Measurements from ENCODE around the gene PARN.
A peak's percentile ranks its signal among the peaks of the same experiment; 100 is the strongest.
"Not testable (repeated sequence)": the region's sequence is repeated elsewhere in the genome, so short reads cannot be mapped to it uniquely, and the experiment has no call there.

The PARN gene

DNA sequence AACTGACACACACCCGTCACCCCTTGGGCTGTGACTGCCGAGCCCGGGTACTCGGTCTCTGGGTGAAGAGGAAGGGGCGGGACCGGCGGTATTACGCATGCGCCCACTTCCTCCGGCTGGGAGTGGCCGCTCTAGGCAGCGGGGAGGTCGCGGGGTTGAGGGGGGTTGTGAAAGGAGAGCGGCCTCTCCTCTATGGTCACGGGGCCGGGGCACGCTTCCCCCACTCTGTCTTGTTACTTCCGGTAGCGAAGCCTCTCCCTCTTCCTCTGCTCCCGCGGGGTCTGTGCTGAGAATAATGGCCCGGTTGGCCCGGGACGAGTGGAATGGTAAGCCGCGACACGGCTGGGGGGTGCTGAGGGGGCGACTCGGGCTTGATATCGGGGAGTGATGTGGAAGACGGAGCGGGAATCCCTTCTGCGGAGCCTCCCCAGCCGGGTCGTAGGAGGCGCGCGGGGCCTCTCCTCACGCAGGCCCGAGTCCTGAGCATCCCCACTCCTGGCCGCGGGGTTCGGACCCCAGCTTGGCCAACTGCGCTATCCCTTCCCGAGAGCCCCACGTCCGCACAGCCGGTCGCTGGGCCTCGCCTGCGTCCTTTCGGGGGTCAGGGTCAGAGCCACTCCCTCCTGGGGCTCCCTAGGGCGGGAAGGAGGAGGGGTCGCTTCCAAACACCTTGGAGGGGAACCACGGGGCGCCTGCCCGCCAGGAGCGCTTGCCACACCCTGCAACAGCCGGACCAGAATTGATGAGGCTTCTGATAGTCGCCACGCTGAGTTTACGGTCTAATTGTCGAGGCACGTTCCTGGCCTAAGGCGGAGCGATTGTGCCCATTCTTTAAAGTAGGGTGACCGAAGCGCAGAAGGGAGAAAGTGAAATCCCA, 2.9 kb upstream of the PARN start, which contains the start of gene BFAR:
TSS of gene BFAR (plus strand) at position 259 of the 877 bp plus-strand sequence. CDS start 11,396 bp downstream, outside the sequence.
- DNase-seq, result peak; percentile 96

DNA sequence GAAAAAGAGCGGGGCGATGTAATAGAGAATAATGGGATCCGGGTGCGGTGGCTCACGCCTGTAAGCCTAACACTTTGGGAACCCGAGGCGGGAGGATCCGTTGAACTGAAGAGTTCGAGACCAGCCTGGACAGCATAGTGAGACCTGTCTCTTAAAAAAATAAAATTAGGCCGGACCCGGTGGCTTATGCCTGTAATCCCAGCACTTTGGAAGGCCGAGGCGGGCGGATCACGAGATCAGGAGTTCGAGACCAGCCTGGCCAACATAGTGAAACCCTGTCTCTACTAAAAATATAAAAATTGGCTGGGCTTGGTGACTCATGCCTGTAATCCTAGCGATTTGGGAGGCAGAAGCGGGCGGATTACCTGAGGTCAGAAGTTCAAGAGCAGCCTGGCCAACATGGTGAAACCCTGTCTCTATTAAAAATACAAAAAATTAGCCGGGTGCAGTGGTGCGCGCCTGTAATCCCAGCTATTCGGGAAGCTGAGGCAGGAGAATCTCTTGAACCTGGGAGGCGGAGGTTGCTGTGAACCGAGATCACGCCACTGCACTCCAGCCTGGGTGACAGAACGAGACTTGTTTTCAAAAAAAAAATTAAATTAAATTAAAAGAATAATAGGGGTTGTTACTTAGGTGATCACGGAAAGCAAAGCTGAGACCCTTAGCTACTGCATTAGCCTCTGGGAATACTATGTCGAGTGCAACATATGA, 715 bp upstream of the PARN start:
- not testable (repeated sequence) for DNase-seq

DNA sequence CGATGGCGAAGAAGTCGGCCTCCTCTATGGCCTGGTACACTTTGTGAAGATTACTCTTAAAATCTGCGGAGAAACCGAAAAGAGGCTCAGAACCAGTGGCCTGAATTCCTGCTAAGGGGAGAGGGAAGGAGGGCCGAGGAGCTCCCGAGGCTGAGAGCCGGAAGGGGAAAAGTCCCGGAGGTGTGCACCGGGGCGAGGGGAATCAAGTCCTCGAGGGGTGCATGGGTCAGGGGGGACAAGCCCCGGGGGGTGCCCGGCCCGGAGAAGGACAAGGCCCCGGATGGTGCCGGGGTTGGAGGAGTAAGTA, 495 bp downstream of the PARN start:
- DNase-seq, result no peak

DNA sequence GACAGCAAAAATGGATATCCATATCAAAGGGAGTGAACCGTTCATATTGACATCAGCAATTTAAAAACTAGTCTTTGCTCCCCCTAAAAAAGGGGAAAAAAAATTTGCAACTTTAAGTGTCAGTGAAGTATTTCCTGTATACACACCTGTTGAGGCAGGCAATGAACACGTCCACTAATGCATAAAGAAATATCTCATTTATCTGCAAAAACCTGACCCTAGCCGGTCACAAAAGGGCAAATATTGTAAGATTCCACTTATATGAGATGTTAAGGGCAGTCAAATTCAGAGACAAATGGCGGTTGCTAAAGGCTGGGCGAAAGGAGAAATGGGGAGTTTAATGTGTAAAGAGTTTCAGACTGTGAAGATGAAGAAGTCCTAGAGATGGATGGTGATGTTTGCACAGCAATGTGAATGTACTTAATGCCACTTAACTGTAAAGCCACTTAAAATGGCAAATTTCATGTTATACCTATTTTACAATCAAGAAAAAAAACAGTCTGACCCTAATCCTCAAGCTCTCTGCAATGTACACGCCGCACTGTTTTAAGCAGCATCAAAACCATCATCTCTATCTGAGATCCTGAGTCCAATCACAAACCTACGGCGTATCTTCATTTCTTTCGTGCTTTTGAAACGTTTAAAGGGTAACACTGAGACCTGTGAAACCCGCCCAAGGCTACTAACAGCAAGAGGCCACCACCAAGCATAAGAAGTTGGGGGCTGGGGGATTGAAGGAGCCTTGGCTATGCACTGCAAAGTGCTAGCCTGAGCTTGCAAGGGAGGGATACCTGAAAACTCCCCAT, 1.1 kb downstream of the PARN start:
- no peak for DNase-seq

DNA sequence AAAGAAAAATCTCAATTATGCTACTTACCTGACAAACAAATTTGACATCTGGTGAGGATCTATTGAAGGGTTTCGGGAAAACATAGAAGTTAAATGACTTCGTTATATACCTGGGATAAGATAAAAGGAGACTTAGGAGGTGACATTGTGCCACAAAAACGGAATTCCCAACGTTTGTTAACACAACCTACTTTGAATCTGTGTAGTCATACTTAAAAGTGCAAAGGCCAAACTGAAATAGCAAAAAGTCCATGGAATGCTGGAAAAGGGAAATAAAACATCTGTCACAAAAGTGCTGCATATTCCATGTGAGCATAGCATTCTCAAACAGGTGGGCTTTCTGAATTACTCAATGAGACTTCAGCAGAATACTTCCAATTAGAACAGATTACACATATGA, 3.0 kb downstream of the PARN start:
- DNase-seq, result no peak

DNA sequence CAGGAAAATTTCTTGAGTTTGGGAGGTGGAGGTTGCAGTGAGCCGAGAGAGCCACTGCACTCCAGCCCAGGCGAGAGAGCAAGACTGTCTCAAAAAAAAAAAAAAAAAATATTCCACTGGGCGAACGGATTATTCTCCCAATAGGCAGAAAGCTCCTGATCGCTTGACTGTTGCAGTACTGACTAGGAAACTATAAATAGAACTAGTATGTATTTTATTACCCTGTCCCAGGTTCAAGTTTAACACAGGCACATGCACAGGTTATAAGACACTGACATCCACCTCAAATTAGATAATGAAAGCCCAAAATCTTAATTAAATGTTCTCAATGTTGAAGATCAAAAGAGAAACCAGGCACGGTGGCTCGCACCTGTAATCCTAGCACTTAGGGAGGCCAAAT, 11.5 kb downstream of the PARN start:
- no peak for DNase-seq

DNA sequence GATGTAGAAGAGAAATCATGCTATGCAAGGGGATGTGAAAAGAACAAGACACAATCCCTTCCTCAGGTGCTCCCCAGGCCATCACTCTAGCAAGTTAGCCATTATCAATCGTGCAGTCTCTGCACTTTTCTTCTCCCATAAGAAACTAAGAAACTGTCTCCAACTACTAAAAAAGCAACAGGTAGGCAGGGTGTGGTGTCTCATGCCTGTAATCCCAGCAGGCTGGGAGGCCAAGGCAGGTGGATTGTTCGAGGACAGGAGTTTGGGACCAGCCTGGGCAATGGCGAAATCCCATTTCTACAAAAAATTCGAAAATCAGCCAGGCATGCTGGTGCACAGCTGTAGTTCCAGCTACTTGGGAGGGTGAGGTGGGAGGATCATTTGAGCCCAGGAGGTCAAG, 13.8 kb downstream of the PARN start:
- DNase-seq, result no peak

DNA sequence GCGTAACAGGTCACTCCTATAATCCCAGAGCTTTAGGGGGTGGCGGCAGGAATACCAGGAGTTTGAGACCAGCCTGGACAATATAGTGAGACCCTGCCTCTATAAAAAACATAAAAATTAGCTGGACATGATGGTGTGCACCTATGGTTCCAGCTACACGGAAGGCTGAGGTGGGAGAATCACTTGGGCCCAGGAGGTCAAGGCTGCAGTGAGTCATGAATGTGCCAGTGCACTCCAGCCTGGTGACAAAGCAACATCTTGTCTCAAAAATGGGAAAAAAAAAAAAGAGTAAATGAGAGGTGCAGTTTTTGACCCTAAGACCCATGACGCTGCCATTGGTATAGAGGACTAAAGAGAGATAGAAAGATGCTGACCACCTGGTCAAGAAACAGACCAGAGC, 16.1 kb downstream of the PARN start:
- DNase-seq, result no peak

DNA sequence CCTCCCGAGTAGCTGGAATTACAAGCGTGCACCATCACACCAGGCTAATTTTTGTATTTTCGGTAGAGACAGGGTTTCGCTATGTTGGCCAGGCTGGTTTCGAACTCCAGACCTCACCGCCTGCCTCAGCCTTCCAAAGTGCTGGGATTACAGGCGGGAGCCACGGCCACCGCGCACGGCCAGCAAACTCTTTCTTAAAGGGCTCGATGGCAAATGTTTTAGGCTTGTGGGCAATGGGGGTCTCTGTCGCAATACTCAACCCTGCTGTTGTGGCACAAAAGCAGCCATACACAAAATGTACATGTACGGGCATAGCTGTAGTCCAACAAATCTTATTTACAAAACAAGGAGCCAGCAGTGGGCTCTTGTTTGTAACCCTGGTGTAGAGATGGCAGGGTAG, 18.4 kb downstream of the PARN start:
- no peak for DNase-seq

DNA sequence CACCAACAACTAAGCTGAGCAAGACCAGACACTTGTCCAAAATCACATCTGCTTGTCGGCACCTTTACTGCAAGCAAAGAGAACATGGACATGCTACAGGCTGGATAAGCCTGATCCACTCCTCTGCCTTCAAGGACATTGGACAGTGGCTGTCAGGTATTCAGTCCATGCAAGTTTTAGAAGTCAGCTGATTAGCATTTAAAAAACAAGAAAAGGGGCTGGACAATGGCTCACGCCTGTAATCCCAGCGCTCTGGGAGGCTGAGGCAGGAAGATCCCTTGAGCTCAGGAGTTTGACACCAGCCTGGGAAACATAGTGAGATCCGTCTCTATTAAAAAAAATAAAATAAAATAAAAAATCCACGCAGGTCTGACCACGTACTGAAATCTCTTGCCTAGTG, 20.3 kb downstream of the PARN start:
- no peak for DNase-seq

DNA sequence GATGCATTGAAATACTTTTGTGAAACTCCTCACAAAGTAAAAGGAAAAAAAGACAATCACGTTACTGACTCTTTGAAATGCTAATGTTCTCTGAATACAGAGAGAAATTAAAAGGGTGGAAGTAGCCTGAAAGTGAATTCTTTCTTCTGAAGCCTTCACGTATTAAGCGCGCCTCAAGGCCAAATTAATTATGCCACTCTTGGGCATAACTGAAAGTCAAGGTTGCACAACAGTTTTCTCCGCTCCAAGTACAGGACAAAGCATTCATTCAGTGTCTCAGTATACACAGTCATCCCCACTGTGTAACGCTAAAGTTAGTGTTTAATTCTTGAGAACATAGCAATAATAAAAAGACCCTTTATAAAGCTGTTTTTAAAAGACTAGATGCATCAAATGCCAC, 21.5 kb downstream of the PARN start:
- DNase-seq, result no peak

DNA sequence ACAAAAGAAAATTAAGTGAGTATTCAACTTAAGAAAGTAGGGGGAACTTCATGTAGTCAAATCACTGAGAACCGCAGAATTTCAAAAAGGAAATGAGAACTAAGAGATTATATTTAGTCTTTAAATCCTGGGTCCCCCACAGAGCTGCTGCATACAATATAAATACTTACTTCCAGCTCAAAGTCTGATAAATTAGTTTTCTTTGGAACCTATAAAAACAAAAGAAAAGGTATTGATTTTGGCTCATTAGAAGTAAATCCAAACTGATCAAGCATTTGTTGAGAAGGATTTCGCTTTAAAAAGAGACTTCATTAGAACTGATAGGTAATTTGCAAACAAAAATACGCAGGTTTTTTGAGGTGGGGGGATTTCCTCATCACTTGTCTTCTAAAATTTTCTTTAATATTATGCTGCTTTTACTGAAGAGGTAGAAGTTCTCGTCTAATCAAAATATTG, 21.9 kb downstream of the PARN start:
- DNase-seq, result no peak

DNA sequence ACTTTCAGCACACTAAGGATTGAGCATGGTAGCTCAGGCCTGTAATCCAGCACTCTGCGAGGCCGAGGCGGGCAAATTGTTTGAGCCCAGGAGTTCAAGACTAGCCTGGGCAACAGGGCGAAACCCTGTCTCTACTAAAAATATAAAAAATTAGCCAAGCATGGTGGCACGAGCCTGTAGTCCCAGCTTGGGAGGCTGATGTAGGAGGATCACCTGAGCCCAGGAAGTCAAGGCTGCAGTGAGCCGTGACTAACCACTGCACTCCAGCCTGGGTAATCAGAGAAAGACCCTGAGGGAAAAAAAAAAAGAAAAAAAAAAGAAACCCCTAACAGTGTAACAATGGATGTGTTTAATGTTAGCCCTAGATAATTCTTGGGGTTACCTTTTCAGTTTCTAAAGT, 24.0 kb downstream of the PARN start:
- no peak for DNase-seq

DNA sequence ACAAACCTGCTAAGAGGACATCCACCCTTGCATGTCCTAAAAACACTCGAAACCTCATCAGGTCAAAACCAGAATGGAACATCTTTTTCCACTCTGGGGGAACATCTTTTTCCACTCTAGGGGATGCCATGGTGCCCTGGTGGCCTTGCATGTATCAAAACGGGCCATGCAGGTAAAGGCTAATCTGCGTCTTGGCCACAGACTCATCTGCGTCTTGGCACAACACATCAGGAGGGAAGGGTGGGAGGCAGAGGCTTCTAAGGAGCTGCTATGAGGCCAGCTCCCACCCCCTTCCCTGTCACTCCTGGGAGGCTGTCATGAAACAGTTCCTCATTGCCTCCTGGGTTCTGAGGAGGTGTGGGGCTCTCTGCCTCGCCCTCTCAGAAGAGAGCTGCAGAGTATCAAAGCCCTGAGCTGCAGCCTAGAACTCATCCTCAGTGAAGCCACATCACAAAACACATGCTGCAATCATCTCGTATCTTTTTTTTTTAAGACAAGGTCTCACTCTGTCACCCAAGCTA, 27.6 kb downstream of the PARN start:
- DNase-seq, result no peak

DNA sequence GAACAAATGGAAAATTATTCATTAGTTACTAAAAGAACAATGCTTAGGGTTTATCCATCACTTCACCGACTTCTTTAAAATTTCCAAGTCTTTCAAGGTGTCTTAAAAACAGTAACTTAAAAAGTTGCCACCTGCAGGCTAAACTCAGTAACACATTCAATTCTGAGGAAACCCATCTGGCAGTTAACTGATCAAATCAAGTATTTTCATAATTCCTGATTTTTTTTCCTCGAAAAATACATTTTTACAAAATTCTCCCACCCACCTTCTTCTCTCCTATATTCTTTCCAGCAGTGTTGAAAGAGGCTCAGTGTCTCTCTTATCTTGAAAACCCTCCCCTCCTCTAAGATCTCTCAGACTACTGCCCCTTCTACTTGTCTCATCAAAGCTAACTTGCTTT, 29.9 kb downstream of the PARN start:
- peak; percentile 1 for DNase-seq

DNA sequence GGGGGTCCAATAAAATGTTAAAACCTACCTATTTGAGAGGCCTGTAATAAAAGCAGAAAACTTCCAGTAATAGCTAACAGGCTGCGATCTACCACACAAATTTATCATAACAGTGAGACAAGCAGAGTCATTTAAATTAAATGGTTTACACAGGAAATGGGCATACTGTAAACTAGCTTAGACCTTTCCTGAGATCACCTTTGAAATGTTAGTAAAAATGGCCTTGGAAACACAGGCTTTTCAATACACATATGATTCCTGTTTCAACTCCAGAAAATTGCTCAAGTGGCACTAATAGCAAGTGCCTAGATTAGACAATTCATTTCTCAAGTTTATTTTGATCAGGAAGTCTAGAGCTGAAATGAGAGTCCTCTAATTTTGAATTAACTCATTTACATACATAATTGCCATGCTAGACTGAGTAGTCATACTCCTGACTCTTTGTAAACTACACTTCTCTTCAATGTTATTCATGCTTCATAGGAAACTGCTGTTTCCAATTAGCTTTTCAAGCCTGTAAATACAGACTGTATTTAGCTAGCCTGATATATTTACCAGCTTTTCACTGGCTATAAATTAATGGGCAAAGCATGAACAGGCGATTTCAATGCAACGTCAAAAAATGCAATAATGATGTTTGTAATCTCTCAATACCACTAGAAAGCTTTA, 43.3 kb downstream of the PARN start:
- DNase-seq, result no peak

DNA sequence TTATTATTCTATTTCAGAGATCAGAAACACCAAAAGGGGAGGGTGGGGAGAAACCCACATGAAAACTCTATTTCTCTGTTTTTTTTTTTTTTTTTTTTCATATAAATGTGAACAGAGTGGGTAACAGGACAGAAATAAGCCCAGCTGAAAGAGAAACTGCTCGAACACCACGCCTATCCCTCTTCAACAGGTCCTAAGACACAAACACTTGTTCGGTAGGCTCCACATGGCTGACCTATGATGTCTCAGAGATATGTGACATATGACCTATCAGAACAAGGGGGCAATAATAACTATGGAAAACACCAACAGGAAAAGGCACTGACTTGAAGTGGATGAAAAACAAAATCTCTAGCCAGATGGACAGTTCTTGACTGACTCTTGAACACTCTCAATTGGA, 44.8 kb downstream of the PARN start:
- no peak for DNase-seq

DNA sequence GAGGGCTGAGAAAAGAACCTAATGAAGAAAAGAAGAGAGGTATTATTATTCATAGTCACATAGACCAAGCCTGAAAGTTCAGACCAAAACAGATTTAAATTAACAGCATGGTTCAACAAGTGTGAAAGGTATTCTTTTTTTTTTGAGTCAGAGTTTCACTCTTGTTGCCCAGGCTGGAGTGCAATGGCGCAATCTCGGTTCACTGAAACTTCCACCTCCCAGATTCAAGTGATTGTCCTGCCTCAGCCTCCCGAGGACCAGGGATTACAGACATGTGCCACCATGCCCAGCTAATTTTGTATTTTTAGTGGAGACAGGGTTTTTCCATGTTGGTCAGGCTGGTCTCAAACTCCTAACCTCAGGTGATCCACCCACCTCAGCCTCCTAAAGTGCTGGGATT, 49.1 kb downstream of the PARN start:
- DNase-seq, result not testable (repeated sequence)

DNA sequence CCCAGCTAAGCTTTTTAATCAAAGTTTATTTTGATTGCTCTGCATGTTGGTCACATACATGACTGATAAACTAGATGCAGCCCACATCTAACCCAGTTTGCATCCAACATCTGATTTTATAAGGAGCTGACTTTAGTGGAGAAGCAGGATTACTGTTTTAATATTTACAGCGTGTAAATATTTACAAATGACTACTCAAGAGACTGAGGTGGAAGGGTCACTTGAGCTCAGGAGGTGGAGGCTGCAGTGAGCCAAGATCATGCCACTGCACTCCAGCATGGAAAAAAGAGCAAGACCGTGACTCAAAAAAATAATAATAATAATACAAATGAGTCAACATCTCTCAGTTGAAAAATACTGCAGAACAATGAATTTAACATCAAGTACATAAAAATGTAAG, 50.8 kb downstream of the PARN start:
- no peak for DNase-seq

DNA sequence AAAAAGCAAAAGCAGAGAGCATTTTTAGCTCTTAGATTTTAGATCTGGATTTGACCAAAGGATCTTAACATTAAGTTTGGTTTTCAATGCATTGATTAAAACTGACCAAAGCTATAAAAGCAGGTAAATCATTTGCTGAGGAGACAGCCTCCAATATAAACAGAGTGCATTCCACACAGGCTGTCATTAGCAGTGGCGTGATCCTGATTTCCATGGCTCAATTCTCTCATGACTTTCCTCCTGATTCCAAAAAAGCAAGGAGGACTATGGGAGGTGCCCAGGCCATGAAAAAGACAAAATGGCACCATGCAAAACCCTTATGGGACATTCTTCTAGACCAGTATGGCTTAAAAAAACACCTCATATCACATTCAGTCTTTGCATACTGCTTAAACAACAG, 53.5 kb downstream of the PARN start:
- DNase-seq, result no peak

DNA sequence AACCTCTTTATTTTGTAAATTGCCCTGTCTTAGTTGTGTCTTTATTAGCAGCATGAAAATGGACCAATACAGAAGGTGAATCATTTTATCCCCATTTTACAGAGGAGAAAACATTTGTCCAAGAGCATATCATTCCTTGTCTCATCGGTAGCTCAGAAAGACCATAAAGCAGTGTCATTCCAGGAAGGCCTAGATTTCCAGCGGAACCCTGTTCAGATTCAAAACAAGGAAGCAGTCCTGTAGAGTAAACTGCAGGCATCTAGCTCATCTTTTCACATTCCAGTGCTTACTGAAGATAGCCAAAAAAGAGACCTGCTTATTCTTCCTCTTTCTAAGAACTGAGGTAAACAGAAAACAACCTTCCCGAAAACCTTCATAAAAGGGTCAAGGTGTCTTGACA, 54.0 kb downstream of the PARN start:
- DNase-seq, result no peak

DNA sequence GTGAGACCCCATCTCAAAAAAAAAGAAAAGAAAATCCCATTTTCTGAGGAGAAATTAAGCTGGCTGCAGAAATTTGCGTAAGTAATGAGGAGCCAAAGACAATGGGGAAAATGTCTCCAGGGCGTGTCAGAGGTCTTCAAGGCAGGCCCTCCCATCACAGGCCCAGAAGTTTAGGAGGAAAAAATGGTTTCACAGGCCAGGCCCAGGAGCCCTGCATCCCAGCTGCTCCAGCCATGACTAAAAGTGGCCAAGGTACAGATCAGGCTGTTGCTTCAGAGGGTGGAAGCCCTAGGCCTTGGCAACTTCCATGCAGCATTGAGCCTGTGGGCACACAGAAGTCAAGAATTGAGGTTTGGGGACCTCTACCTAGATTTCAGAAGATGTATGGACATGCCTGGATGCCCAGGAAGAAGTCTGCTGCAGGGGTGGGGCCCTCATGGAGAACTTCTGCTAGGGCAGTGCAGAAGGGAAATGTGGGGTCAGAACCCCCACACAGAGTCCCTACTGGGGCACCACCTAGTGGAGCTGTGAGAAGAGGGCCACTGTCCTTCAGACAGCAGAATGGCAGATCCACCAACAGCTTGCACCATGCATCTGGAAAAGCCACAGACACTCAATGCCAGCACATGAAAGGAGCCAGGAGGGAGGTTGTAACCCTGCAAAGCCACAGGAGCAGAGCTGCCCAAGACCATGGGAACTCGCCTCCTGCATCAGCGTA, 55.2 kb downstream of the PARN start:
- DNase-seq, result not testable (repeated sequence)

All from retina (tissue), 1 donor.